HG03354 (cell line): ENCODE measurements around the gene SKIL.

ENCODE experiments used
- ATAC-seq: cut with Tn5 transposase; IDR thresholded peaks from one replicate; pipeline ENCODE4 v1.9.1; 2021; ENCODE audit warnings: mild to moderate bottlenecking; ENCODE audit not compliant: unreplicated experiment, poor library complexity, severe bottlenecking

SKIL gene

GRCh38 chr3:170383567-170383966, 26.1 kb downstream of the SKIL start:
- ATAC-seq: no peak

DNA sequence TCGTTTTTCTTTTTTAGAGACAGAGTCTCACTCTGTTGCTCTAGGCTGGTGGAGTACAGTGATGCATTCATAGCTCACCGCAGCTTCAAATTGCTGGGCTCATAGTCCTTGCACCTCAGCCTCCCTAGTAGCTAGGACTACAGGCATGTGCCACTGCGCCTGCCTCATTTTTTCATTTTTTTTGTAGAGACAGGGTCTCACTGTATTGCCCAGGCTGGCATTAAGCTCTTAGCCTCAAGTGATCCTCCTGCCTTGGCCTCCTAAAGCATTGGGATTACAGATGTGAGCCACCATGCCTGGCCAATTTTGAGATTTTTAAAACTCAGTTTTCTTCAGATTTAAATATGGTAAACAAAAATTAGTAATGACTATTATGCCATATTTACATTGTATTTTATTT, 29.0 kb downstream of the SKIL start:
- no peak for ATAC-seq

- ATAC-seq: no peak
These were observed 30.4 kb downstream of the SKIL start for GRCh38 chr3:170387950-170388349.

- ATAC-seq: no peak
These were observed 33.6 kb downstream of the SKIL start for GRCh38 chr3:170391108-170391507.

DNA sequence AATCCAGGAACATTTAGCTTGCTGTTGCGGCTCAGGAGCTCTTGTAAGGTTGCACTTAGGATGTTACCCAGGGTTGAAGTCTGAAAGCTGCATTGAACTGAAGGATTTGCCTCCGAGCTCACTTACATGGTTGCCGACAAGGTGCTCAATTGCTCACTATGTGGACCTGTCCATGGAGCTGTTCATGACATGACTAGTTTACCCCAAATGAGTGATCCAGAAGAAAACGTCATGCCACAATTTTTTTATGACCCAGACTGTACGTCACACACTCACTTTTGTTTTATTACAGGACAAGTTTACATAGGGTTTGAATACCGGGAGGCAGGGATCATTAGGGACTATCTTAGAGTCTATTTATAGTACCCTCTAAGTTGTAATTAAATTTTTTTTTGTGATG, 40.2 kb downstream of the SKIL start:
- ATAC-seq: no peak

- no peak for ATAC-seq
These were observed 47.6 kb downstream of the SKIL start for GRCh38 chr3:170405101-170405500.

DNA sequence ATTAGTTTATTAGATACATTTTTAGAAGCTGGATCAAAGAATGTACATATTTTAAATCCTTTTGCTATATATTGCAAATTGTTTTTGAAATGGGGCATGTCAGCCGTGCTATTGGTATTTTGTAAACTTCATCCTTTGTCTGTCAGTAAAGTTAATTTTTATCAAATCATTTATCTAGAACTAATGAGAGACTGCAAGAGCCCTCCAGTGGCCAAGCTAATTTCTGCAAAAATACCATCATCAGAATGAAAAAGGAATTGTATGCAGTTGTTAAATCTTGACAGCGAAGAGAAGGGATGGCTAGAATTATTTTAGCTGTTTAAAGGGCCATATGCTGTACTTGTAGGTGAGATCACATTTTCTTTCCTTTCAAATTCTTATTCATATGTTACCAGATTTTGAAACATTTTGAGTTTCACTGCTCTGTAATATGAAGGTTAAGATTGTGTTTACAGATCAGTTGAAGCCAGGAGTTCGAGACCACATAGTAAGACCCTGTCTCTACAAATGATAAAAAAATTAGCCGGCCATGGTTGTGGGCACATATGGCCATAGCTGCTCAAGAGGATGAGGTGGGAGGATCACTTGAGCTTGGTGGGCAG, 53.0 kb downstream of the SKIL start:
- no peak for ATAC-seq

DNA sequence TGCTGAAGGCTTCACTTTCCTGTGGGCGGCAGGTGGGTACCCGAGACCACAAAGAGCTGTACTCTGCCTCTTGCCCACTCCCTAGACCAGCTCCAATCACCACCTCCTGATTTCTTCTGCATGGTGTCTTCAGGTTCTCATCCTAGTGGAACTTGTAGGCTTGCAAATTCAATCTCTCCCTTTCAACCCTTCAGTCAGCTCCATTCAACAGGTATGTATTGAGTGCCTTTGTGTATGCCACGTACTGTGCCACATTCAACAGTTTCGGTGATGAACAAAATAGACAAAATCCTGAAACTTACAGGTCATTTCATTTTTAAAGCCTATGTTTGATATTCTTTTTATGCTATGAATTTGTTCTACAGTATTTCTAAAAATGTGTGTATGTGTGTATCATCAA, 55.8 kb downstream of the SKIL start:
- ATAC-seq: no peak

DNA sequence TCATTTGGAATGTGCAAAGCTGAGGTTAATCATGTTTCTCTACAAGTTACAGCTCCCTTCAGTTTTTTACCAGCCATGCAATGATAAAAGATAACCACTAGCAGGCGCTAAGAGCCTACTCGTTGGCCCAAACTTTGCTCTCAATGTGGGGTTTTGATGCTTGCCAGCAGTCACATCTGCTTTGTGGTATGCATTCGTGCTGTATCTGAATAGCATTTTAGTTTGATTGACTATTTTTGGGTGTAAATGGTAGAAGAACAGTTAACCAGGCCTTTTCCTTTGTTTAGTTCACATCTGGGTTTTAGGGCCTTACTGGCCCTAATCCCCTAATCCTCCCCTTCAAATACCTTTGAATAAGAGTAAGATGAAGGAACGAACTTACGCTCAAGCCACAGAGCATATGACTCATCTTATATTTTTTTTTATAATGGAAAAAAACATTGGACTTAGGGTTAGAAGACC, 56.7 kb downstream of the SKIL start:
- ATAC-seq: no peak

GRCh38 chr3:170417090-170417489, 59.6 kb downstream of the SKIL start:
- no peak for ATAC-seq

DNA sequence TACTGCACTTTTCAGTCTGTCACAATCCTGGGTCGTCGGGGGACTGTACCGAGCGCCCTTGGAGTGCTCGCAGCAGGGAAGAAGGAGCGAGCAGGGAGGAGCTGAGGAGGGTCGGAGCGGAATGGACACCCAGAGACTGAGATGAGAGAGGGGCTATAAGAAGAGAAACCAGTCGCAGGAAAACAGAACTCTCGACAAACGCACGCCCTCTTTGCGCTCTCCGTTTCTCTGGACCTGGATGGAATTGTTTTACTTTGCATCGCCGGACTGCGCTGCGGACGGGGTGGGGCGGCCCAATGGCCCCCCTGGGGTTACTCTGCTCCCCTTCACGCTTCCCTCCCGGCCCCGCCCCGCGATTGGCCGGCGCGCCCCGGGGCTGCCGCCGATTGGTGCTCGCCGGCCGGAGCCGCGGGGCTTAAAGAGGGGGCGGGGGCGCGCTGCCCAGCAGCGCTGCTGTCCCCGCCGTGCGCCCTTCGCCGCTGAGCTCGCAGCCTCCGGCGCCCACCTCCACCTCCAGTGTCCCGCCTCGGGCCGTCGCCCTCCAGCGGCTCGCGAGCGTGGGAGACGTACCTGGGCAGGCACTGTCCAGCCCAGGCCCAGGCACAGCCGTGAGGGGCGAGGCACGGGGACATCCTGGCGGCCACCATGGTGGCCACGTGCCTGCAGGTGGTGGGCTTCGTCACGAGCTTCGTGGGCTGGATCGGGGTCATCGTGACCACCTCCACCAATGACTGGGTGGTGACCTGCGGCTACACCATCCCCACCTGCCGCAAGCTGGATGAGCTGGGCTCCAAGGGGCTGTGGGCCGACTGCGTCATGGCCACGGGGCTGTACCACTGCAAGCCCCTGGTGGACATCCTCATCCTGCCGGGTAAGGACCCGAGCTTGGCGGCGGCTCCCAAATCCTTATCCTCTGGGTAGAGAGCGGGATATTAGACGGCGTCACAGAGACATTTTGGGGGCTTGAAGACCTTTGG, 61.2 kb downstream of the SKIL start, which contains the start of gene CLDN11:
Gene CLDN11, plus strand, starts transcription at position 447 of the 977 bp plus-strand sequence. Its CDS starts 199 bp downstream, at position 646.
- ATAC-seq: no peak

DNA sequence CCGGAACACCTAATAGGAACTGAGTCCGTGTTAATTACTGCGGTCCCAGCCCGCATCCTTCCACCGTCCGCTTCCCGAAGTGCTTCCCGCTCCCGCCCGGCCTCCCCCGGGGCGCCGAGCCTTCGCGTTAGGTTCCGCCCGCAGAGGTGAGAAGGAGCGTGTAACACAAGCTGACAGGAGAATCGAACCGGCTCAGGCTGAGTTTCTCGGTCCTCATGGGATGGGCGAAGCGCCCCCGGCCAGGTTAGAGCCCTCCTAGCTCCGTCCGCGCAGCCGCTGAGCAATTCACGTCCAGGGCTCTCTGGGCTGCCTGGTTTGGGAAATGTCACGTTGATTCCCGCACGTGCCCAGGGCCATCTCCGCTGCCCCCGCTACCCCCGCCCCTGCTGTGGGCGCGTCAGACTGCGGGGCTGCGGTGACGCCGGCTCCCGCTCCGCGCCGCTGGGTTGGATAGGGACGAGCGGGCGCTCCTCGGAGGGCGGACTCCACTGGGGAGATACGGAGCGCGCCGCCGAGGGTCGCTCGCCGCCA, 62.1 kb downstream of the SKIL start:
- ATAC-seq: no peak

DNA sequence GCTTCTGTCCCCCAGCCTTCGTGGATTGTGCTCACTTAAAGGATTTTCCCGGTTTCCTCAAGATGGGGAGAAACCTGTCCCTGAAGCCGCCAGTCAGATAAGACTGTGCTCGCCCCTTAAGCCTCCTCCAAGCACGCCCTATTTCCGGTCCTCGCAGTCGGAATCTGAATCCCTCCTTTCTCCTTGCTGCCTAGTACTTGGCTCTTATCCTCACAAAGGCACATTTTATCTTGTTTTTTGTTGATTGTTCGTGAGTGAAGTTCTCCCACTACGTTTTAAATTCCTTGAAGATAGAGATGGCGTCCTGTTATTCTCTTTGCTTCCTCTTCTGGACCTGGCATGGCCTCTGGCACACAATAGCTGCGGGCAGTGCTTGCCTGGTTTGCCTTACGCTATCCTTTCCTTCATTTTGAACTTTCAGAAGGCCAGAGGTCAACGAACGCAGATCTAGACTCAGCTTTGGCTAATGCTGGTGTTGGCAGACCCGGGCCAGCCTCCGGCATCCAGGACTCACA, 62.8 kb downstream of the SKIL start:
- no peak for ATAC-seq

DNA sequence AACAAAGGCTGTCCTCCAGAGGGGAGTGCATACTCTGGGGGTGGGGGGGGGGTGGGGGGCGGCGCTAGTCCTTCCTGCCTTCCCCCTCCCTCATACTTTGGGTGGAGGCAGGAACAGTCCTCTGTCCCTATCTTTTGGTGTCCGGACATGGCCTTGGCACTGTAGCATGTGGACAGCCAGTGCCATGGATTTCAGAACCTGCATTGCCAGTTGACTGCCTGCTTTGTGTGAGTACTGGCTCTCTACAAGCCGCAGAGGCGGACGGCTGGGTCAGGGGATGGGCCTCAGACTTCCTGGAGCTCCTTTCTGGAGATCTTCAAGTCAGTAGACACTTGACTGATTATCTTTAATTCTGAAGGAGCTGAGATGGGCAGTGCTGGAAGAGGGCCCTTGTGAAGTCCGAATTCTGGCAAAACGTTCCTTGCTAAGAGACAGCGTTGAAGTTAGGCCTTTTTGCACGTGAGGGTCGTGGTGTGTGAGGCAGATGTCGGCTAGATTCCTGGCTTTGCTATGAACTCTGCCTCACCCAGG, 63.7 kb downstream of the SKIL start:
- ATAC-seq: no peak

DNA sequence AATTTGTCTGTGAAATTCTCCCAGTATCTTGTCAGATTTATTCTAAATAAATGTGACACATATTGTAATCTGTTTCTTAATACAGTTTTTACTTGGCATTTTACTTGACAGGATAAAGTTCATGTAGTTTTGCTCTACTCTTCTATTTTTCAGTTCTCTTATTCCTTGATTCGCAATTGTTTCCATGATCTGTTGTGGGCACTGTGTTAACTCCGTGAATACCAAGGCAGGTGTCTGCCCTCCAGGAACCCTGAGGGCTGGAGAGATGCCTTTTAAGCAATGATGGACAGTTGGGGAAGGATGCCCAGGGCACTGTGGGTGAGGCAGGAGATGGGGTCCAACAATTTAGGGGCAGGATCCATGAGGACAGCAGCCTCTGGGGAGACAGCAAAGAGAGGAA, 64.2 kb downstream of the SKIL start:
- no peak for ATAC-seq

DNA sequence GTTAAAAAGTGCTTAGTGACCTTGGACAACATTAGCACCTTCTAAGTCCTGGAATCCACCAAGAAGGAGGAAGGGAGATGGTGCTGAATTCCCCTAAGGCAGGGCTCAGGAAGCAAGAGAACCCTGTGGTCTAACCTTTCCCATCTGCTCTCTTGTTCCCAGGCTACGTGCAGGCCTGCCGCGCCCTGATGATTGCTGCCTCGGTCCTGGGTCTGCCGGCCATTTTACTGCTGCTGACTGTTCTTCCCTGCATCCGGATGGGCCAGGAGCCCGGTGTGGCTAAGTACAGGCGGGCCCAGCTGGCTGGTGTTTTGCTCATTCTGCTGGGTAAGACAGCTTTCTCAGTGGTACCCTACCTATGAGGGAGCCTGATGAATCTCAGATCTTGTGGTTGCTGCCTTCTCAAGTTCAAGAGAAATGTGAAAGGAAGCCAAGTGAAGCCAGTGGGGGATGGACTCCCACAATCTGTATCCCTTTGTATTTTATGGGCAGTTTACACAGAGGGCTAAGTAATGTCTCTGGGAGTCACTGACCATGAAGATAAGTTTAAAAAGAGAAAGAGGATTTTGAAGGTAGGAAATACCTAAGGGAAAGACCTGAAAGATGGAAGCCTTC, 65.6 kb downstream of the SKIL start:
- ATAC-seq: no peak

GRCh38 chr3:170424879-170425278, 67.4 kb downstream of the SKIL start:
- ATAC-seq: no peak

- ATAC-seq: no peak
These were observed 68.2 kb downstream of the SKIL start for GRCh38 chr3:170425491-170426239.

DNA sequence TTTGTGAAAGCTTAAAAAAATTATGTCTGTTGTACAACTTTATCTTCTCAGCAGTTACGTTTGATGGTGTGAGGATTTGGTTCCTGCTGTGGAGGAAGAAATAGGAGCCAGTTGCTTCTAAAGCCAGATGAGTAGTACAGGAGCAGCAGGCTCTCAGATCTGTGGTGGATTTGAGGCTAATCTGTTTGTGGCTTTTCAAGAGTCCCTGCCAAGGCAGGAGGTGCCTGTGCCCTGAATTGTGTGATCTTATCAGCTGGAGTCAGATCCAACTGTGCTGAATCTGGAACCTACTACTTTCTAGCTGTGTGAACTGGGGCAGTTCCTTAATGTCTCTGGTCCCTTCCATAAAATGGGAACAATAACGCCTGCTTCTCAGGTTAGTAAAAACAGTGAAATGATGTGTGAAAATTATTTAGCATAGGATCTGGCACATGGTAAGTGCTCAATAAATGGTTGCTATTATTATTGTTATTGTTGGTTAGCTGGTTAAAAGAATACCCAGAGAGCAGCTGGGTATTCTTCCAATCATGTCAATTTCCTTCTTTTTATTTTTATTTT, 68.8 kb downstream of the SKIL start:
- ATAC-seq: no peak
